ENCODE data around the gene SACM1L.

GRCh38 chr3:45691842-45692241 lies 2.6 kb downstream of the SACM1L start:
- TF ChIP-seq CTCF (IDR thresholded peaks at IDR 0.05) (no peak), POLR2A (IDR thresholded peaks at IDR 0.05) (no peak)

Measured in heart left ventricle (tissue), 13 donors.